Measurements from ENCODE around the gene ABCC2. TPM values are rescaled to one million over a fixed set of nuclear protein-coding genes. Genes with fewer than 3 reads are reported as not detected.

ABCC2 gene
- polyA plus RNA-seq, 1 donor (not counting 4 experiments of a cell fraction or from before 2014, with no cell fraction given) = 2.5 TPM

- Histone ChIP-seq H3K27ac (ENCODE audit: control insufficient read depth, insufficient read depth, low read length) (peak overlapping the region; percentile 96), H3K4me2 (ENCODE audit: control insufficient read depth, extremely low read depth, insufficient read depth, low read depth, low read length) (peak overlapping the region; percentile 90), H3K9me1 (ENCODE audit: control insufficient read depth, extremely low read depth, insufficient read depth, low read length) (no peaks in the 10 kb centered on the region), H2AFZ (ENCODE audit: control insufficient read depth, low read length) (no peak overlapping the region), H3K79me2 (ENCODE audit: control insufficient read depth, insufficient read depth, low read length) (no peaks in the 10 kb centered on the region), H3K4me3 (ENCODE audit: control insufficient read depth in 2 of 3, extremely low read depth in 1 of 3, insufficient read depth in 2 of 3, low read depth in 1 of 3, low read length in 3 of 3) (no peak overlapping the region), H3K4me1 (ENCODE audit: control insufficient read depth, extremely low read depth, insufficient read depth, low read length) (peaks cover 72% of the 10 kb centered on the region), H3K9ac (ENCODE audit: control insufficient read depth, extremely low read depth, insufficient read depth, low read length) (no peak overlapping the region), H3K27me3 (ENCODE audit: control insufficient read depth, extremely low read depth, insufficient read depth, low read length) (no peaks in the 10 kb centered on the region), H3K9me3 (ENCODE audit: control insufficient read depth, low read depth, low read length) (no peaks in the 10 kb centered on the region), H3K36me3 (ENCODE audit: control insufficient read depth in 2 of 2, extremely low read depth in 1 of 2, insufficient read depth in 2 of 2, low read length in 2 of 2) (no peaks in the 10 kb centered on the region), H4K20me1 (ENCODE audit: control insufficient read depth, extremely low read depth, insufficient read depth, low read length) (no peaks in the 10 kb centered on the region)
- dilution Hi-C loops (cut with MboI; ENCODE audit: extremely low pct_ligation_motif_present, low sequenced_read_pairs) = no loop called here
- peak; percentile 71 for FAIRE-seq
- no peak for TF ChIP-seq EZH2 (IDR thresholded peaks at IDR 0.05; ENCODE audit: low read length)
- TF ChIP-seq, protein P1, sequence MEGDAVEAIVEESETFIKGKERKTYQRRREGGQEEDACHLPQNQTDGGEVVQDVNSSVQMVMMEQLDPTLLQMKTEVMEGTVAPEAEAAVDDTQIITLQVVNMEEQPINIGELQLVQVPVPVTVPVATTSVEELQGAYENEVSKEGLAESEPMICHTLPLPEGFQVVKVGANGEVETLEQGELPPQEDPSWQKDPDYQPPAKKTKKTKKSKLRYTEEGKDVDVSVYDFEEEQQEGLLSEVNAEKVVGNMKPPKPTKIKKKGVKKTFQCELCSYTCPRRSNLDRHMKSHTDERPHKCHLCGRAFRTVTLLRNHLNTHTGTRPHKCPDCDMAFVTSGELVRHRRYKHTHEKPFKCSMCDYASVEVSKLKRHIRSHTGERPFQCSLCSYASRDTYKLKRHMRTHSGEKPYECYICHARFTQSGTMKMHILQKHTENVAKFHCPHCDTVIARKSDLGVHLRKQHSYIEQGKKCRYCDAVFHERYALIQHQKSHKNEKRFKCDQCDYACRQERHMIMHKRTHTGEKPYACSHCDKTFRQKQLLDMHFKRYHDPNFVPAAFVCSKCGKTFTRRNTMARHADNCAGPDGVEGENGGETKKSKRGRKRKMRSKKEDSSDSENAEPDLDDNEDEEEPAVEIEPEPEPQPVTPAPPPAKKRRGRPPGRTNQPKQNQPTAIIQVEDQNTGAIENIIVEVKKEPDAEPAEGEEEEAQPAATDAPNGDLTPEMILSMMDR (optimal IDR thresholded peaks at IDR 0.05 in 1 of 3, IDR thresholded peaks at IDR 0.05 in 1 of 3, conservative IDR thresholded peaks at IDR 0.05 in 1 of 3; ENCODE audit: extremely low read depth in 1 of 3, insufficient read depth in 2 of 3, low read length in 3 of 3) = peak in 1 of 3 experiments; percentile 19
- DNase-seq (ENCODE audit: low read depth, low spot score) = no peak
Measured at GRCh38 chr10:99777918-99778714, 4.3 kb upstream of the ABCC2 start.

- DNase-seq (ENCODE audit: low read depth, low spot score) = no peak
- H3K4me1 ChIP-seq (ENCODE audit: control insufficient read depth, extremely low read depth, insufficient read depth, low read length) = peaks cover 84% of the 10 kb centered on the region
- dilution Hi-C loops (cut with MboI; ENCODE audit: extremely low pct_ligation_motif_present, low sequenced_read_pairs) = no loop called here
Measured at GRCh38 chr10:99779335-99779734, 3.1 kb upstream of the ABCC2 start.

More at GRCh38 chr10:99779335-99779734, 3.1 kb upstream of the ABCC2 start:
- peak; percentile 75 for FAIRE-seq
- H3K27me3 ChIP-seq (ENCODE audit: control insufficient read depth, extremely low read depth, insufficient read depth, low read length) = no peaks in the 10 kb centered on the region
- no peaks in the 10 kb centered on the region for H3K9me1 ChIP-seq (ENCODE audit: control insufficient read depth, extremely low read depth, insufficient read depth, low read length)
- peak overlapping the region; percentile 90 for H3K4me2 ChIP-seq (ENCODE audit: control insufficient read depth, extremely low read depth, insufficient read depth, low read depth, low read length)
- H3K79me2 ChIP-seq (ENCODE audit: control insufficient read depth, insufficient read depth, low read length) = no peaks in the 10 kb centered on the region
- H3K9ac ChIP-seq (ENCODE audit: control insufficient read depth, extremely low read depth, insufficient read depth, low read length) = peak overlapping the region; percentile 83
- H4K20me1 ChIP-seq (ENCODE audit: control insufficient read depth, extremely low read depth, insufficient read depth, low read length) = no peaks in the 10 kb centered on the region
- H3K36me3 ChIP-seq (ENCODE audit: control insufficient read depth in 2 of 2, extremely low read depth in 1 of 2, insufficient read depth in 2 of 2, low read length in 2 of 2) = no peaks in the 10 kb centered on the region
- TF ChIP-seq, protein P1 (optimal IDR thresholded peaks at IDR 0.05 in 1 of 3, IDR thresholded peaks at IDR 0.05 in 1 of 3, conservative IDR thresholded peaks at IDR 0.05 in 1 of 3; ENCODE audit: extremely low read depth in 1 of 3, insufficient read depth in 2 of 3, low read length in 3 of 3) = no peak
- no peak for TF ChIP-seq EZH2 (IDR thresholded peaks at IDR 0.05; ENCODE audit: low read length)
- peak overlapping the region; percentile 51 for H2AFZ ChIP-seq (ENCODE audit: control insufficient read depth, low read length)
- H3K27ac ChIP-seq (ENCODE audit: control insufficient read depth, insufficient read depth, low read length) = peak overlapping the region; percentile 96
- peak overlapping the region; percentile 18 to 55 (median 47) for H3K4me3 ChIP-seq (ENCODE audit: control insufficient read depth in 2 of 3, extremely low read depth in 1 of 3, insufficient read depth in 2 of 3, low read depth in 1 of 3, low read length in 3 of 3)
- H3K9me3 ChIP-seq (ENCODE audit: control insufficient read depth, low read depth, low read length) = no peaks in the 10 kb centered on the region

Data from keratinocyte (primary cell).